B cell (primary cell): ENCODE measurements around the gene IGF2BP3. TPM values are rescaled to one million over a fixed set of nuclear protein-coding genes. Genes with fewer than 3 reads are reported as not detected.

ENCODE experiments used
- ATAC-seq: fragments of 200-7000 bp; cut with Tn5 transposase; one replicate; pipeline ENCODE4 v1.10.0; 2021; ENCODE audit warnings: low read depth, mild to moderate bottlenecking, moderate number of reproducible peaks, moderate library complexity
- CTCF ChIA-PET: fragments of 350-600 bp; sonication (Branson Sonifier 250); formaldehyde crosslinking; loops from one replicate; lab custom pipeline; 2021; ENCODE audit warnings: antibody characterized with exemption, inconsistent platforms; lab: Charles Lee
- POLR2A ChIA-PET: fragments of 350-600 bp; sonication (Branson Sonifier 250); formaldehyde crosslinking; loops from one replicate; lab custom pipeline; 2021; ENCODE audit warnings: antibody characterized with exemption; lab: Charles Lee
- DNase-seq: peaks from one replicate; pipeline ENCODE4 v3.0.0; 2013
- H2AFZ ChIP-seq: 2 replicates; pipeline ENCODE4 v1.6.1; 2012; ENCODE audit warnings: mild to moderate bottlenecking, low read depth, low read length; ENCODE audit not compliant: insufficient read depth, poor library complexity, severe bottlenecking
- H3K27ac ChIP-seq, 2 donors: 1 replicate in 1 of 2; 2 replicates in 1 of 2; pipeline ENCODE4 v1.5.1; 2012 to 2013; ENCODE audit warnings: low read length in 2 of 2, mild to moderate bottlenecking in 2 of 2, moderate library complexity in 1 of 2
- H3K27me3 ChIP-seq, 4 experiments: fragments of 200-600 bp in 1 of 4; sonication (generic) in 1 of 4; replicated peaks in 1 of 4; 1 replicate in 2 of 4; 2 replicates in 2 of 4; pipeline versions ENCODE4 v1.6.1 to v1.7.0; 2013 to 2016; ENCODE audit warnings: low read length in 3 of 4, mild to moderate bottlenecking in 2 of 4, mixed read lengths in 1 of 4, moderate library complexity in 1 of 4; ENCODE audit not compliant: insufficient read depth in 4 of 4, control insufficient read depth in 3 of 4; ENCODE audit errors: control extremely low read depth in 1 of 4
- H3K36me3 ChIP-seq, 2 experiments: replicated peaks in 1 of 2; 1 replicate in 1 of 2; 2 replicates in 1 of 2; pipeline versions ENCODE4 v1.6.1 to v1.7.1; 2013; ENCODE audit warnings: low read length in 1 of 2; ENCODE audit not compliant: insufficient read depth in 2 of 2, control insufficient read depth in 1 of 2; ENCODE audit errors: control extremely low read depth in 1 of 2, extremely low read depth in 1 of 2
- H3K4me1 ChIP-seq, 2 donors: fragments of 200-600 bp in 1 of 2; sonication (generic) in 1 of 2; 1 replicate in 1 of 2; 2 replicates in 1 of 2; pipeline versions ENCODE4 v1.5.1 to v1.6.1; 2013 to 2017; ENCODE audit warnings: low read length in 2 of 2; ENCODE audit not compliant: control insufficient read depth in 2 of 2, insufficient read depth in 2 of 2
- H3K4me2 ChIP-seq: replicated peaks from 2 replicates; pipeline ENCODE3; 2012; ENCODE audit warnings: mild to moderate bottlenecking, low read depth, low read length; ENCODE audit not compliant: poor library complexity, severe bottlenecking
- H3K4me3 ChIP-seq, 5 experiments: fragments of 200-600 bp in 1 of 5; sonication (generic) in 1 of 5; 1 replicate in 3 of 5; 2 replicates in 2 of 5; pipeline versions ENCODE4 v1.5.1 to v1.7.0; 2011 to 2016; ENCODE audit warnings: low read length in 4 of 5, mild to moderate bottlenecking in 4 of 5, low read depth in 2 of 5, control low read depth in 1 of 5, moderate library complexity in 1 of 5; ENCODE audit not compliant: insufficient read depth in 1 of 5; ENCODE audit errors: control extremely low read depth in 1 of 5, extremely low read depth in 1 of 5
- H3K79me2 ChIP-seq: fragments of 200-600 bp; sonication (generic); one replicate; pipeline ENCODE4 v1.6.0; 2016; ENCODE audit warnings: low read length; ENCODE audit not compliant: control insufficient read depth, insufficient read depth
- H3K9ac ChIP-seq: fragments of 200-600 bp; sonication (generic); 2 replicates; pipeline ENCODE4 v1.6.1; 2017; ENCODE audit warnings: mild to moderate bottlenecking, low read length, moderate library complexity
- H3K9me3 ChIP-seq, 3 donors: one replicate each; pipeline versions ENCODE4 v1.6.1 to v1.7.1; 2013; ENCODE audit warnings: low read length in 2 of 3; ENCODE audit not compliant: control insufficient read depth in 2 of 3, insufficient read depth in 1 of 3; ENCODE audit errors: control extremely low read depth in 1 of 3
- H4K20me1 ChIP-seq: 2 replicates; pipeline ENCODE4 v1.6.0; 2012; ENCODE audit warnings: mild to moderate bottlenecking, low read length; ENCODE audit not compliant: insufficient read depth, control insufficient read depth, poor library complexity, severe bottlenecking
- H3K27ac Mint-ChIP-seq: one replicate; pipeline ENCODE4 v1.8.0; 2021; ENCODE audit warnings: mixed read lengths
- H3K27me3 Mint-ChIP-seq: one replicate; pipeline ENCODE4 v1.8.0; 2021; ENCODE audit warnings: mixed read lengths
- H3K4me1 Mint-ChIP-seq: one replicate; pipeline ENCODE4 v1.8.0; 2021; ENCODE audit warnings: mixed read lengths
- H3K4me3 Mint-ChIP-seq: one replicate; pipeline ENCODE4 v1.8.0; 2021; ENCODE audit warnings: mixed read lengths
- H3K9me3 Mint-ChIP-seq: one replicate; pipeline ENCODE4 v1.8.0; 2022; ENCODE audit warnings: mixed read lengths; ENCODE audit not compliant: insufficient read depth
- CTCF ChIP-seq: fragments of 200-600 bp; IDR thresholded peaks from one replicate; pipeline ENCODE4 v1.8.0; 2022; ENCODE audit warnings: antibody characterized with exemption, mild to moderate bottlenecking
- EZH2 ChIP-seq: IDR thresholded peaks from 2 replicates; pipeline ENCODE4 v1.6.1; 2012; ENCODE audit warnings: borderline replicate concordance, low read depth, mild to moderate bottlenecking, moderate library complexity, low read length; ENCODE audit not compliant: insufficient read depth, poor library complexity, severe bottlenecking
- WGBS: methylation state at CpG from one replicate; pipeline ENCODE4 v1.1.5; 2013; ENCODE audit warnings: missing lambda C conversion rate; ENCODE audit not compliant: insufficient coverage; 5-methylcytosine and 5-hydroxymethylcytosine counted together
- intact Hi-C: fragments of 100-400 bp; cut with micrococcal nuclease; formaldehyde crosslinking; loops from one replicate; pipeline ENCODE4 v1.10.0; 2022
- polyA plus RNA-seq: library from polyadenylated mRNA; depleted of rRNA; stranded (reverse); fragments of >200 nt; gene quantifications from 2 replicates; pipeline ENCODE4 v1.2.3, GENCODE V29; 2012
- total RNA-seq, 2 donors: library from RNA; stranded (reverse); fragments of 120-200 nt in 1 of 2; gene quantifications; 1 replicate in 1 of 2; 2 replicates in 1 of 2; pipeline versions ENCODE4 v1.2.3 to v1.2.4, GENCODE V29; 2013 to 2022

IGF2BP3 gene
- total and polyA plus RNA-seq, 2 donors (not counting 1 experiment from before 2014, with no cell fraction given): 0.63 to 10.0 TPM

GRCh38 chr7:23332193-23332592 lies 138.1 kb downstream of the IGF2BP3 start:
- no peak overlapping the region for H3K4me2 ChIP-seq
- peaks cover 0 to 5% (median 0%) of the 10 kb centered on the region in 3 donors for H3K9me3 ChIP-seq
- no peaks in the 10 kb centered on the region for H3K79me2 ChIP-seq
- H3K27ac ChIP-seq: no peak overlapping the region
- H2AFZ ChIP-seq: no peak overlapping the region
- no peak for DNase-seq
- H3K27me3 ChIP-seq: no peaks in the 10 kb centered on the region
- CTCF ChIA-PET: interaction anchor here (0.7 to 1.4 kb wide), 2 partner anchors 11 to 26 kb away, joined by 3 to 4 read pairs; no protein-coding TSS in a partner anchor
- H3K9ac ChIP-seq: no peak overlapping the region
- intact Hi-C loops: no loop called here
- no peak overlapping the region for H3K4me3 Mint-ChIP-seq
- H3K27me3 Mint-ChIP-seq: no peaks in the 10 kb centered on the region
- H4K20me1 ChIP-seq: no peaks in the 10 kb centered on the region
- POLR2A ChIA-PET: no interaction called here
- no peaks in the 10 kb centered on the region for H3K4me1 ChIP-seq
- TF ChIP-seq EZH2: no peak
- TF ChIP-seq CTCF: no peak
- H3K9me3 Mint-ChIP-seq: no peaks in the 10 kb centered on the region
- H3K4me1 Mint-ChIP-seq: no peaks in the 10 kb centered on the region
- no peaks in the 10 kb centered on the region for H3K36me3 ChIP-seq
- no peak overlapping the region for H3K4me3 ChIP-seq
- ATAC-seq: no peak
- H3K27ac Mint-ChIP-seq: no peak overlapping the region

- H3K27me3 ChIP-seq: no peaks in the 10 kb centered on the region
- no peak overlapping the region for H3K9ac ChIP-seq
- H3K36me3 ChIP-seq: no peaks in the 10 kb centered on the region
- H2AFZ ChIP-seq: no peak overlapping the region
- no CpG with 5 or more reads among the region's 1 CpG for WGBS
- intact Hi-C loops: no loop called here
- Mint-ChIP-seq H3K27me3 (no peaks in the 10 kb centered on the region), H3K27ac (no peak overlapping the region), H3K9me3 (no peaks in the 10 kb centered on the region), H3K4me1 (no peaks in the 10 kb centered on the region), H3K4me3 (no peak overlapping the region)
- DNase-seq (no peak), ATAC-seq (no peak)
- no peaks in the 10 kb centered on the region for H3K79me2 ChIP-seq
- no peaks in the 10 kb centered on the region for H3K4me1 ChIP-seq
- TF ChIP-seq CTCF: no peak
- TF ChIP-seq EZH2: no peak
- CTCF ChIA-PET: interaction anchor here (0.7 to 1.5 kb wide), 2 partner anchors 12 to 27 kb away, joined by 3 read pairs; no protein-coding TSS in a partner anchor
- no peak overlapping the region for H3K4me3 ChIP-seq
- POLR2A ChIA-PET: no interaction called here
- no peak overlapping the region for H3K4me2 ChIP-seq
- H3K9me3 ChIP-seq: no peaks in the 10 kb centered on the region
- no peaks in the 10 kb centered on the region for H4K20me1 ChIP-seq
- H3K27ac ChIP-seq: no peak overlapping the region
These were observed 139.2 kb downstream of the IGF2BP3 start for GRCh38 chr7:23331132-23331531.
